Endothelial cell of umbilical vein (primary cell): ENCODE results near the gene GPR108. TPM values are rescaled to one million over a fixed set of nuclear protein-coding genes. Genes with fewer than 3 reads are reported as not detected.
A peak's percentile ranks its signal among the peaks of the same experiment; 100 is the strongest.

Experiments
- BruUV-seq: library from RNA; stranded (reverse); fragments of 400-500 nt; replicated peaks from 2 replicates; lab custom pipeline; 2021; lab: Mats Ljungman, UMichigan
- CTCF ChIA-PET: fragments of 300-600, 350-600 bp; sonication (Branson Sonifier 250); formaldehyde crosslinking; loops from one replicate; lab custom pipeline; 2021; ENCODE audit warnings: antibody characterized with exemption, inconsistent platforms; lab: Charles Lee
- POLR2A ChIA-PET: fragments of 300-600, 350-600 bp; sonication (Branson Sonifier 250); formaldehyde crosslinking; loops from one replicate; lab custom pipeline; 2021; ENCODE audit warnings: antibody characterized with exemption, inconsistent platforms; lab: Charles Lee
- DNase-seq: peaks from one replicate; pipeline ENCODE4 v3.0.0-alpha.2; 2011; ENCODE audit warnings: low read depth, low spot score
- FAIRE-seq: peaks from 2 replicates; lab custom pipeline; 2011; peaks lifted over from hg19 to GRCh38; lab: Jason Lieb, UNC
- H2AFZ ChIP-seq: 2 replicates; pipeline ENCODE4 v1.6.0; 2012; ENCODE audit warnings: low read depth, low read length, control low read depth, inconsistent platforms
- H3K27ac ChIP-seq: 2 replicates; pipeline ENCODE4 v1.5.1; 2011; ENCODE audit warnings: low read depth, mild to moderate bottlenecking, control low read depth, low read length, moderate library complexity; ENCODE audit not compliant: insufficient read depth
- H3K27me3 ChIP-seq, 2 experiments: 2 replicates each; pipeline versions ENCODE4 v1.6.0 to v1.6.1; 2011; ENCODE audit warnings: low read length in 2 of 2, mixed read lengths in 1 of 2; ENCODE audit not compliant: control insufficient read depth in 2 of 2, insufficient read depth in 2 of 2
- H3K36me3 ChIP-seq, 2 experiments: 2 replicates in 1 of 2; 3 replicates in 1 of 2; pipeline ENCODE4 v1.5.1; 2011; ENCODE audit warnings: low read length in 2 of 2, mild to moderate bottlenecking in 1 of 2, moderate library complexity in 1 of 2; ENCODE audit not compliant: control insufficient read depth in 2 of 2, insufficient read depth in 2 of 2; ENCODE audit errors: extremely low read depth in 1 of 2
- H3K4me1 ChIP-seq: 3 replicates; pipeline ENCODE4 v1.5.1; 2011; ENCODE audit warnings: mild to moderate bottlenecking, low read length; ENCODE audit not compliant: control insufficient read depth, insufficient read depth; ENCODE audit errors: extremely low read depth
- H3K4me2 ChIP-seq: 2 replicates; pipeline ENCODE4 v1.6.1; 2011; ENCODE audit warnings: low read length, control low read depth, mixed read lengths; ENCODE audit not compliant: insufficient read depth
- H3K4me3 ChIP-seq, 3 experiments: fragments of 200-600 bp in 1 of 3; sonication (generic), shearing (Covaris generic) in 1 of 3; replicated peaks in 1 of 3; 2 replicates each; pipeline ENCODE4 v1.5.1; 2011 to 2016; ENCODE audit warnings: control low read depth in 3 of 3, low read length in 3 of 3, mild to moderate bottlenecking in 2 of 3, inconsistent platforms in 1 of 3, low read depth in 1 of 3, moderate library complexity in 1 of 3; ENCODE audit not compliant: insufficient read depth in 1 of 3
- H3K79me2 ChIP-seq: 2 replicates; pipeline ENCODE4 v1.6.0; 2012; ENCODE audit warnings: low read length, inconsistent platforms; ENCODE audit not compliant: control insufficient read depth, insufficient read depth
- H3K9ac ChIP-seq: replicated peaks from 2 replicates; pipeline ENCODE3; 2011; ENCODE audit warnings: low read length, control low read depth; ENCODE audit not compliant: insufficient read depth; ENCODE audit errors: extremely low read depth
- H3K9me1 ChIP-seq: replicated peaks from 3 replicates; pipeline ENCODE4 v1.6.0; 2011; ENCODE audit warnings: mild to moderate bottlenecking, low read length; ENCODE audit not compliant: control insufficient read depth, insufficient read depth; ENCODE audit errors: extremely low read depth
- H3K9me3 ChIP-seq: replicated peaks from 2 replicates; pipeline ENCODE4 v1.5.1; 2012; ENCODE audit warnings: low read length, inconsistent platforms; ENCODE audit not compliant: control insufficient read depth, insufficient read depth
- H4K20me1 ChIP-seq: replicated peaks from 2 replicates; pipeline ENCODE3; 2011; ENCODE audit warnings: mild to moderate bottlenecking, low read length; ENCODE audit not compliant: control insufficient read depth, insufficient read depth; ENCODE audit errors: extremely low read depth
- FOS ChIP-seq: IDR thresholded peaks from 2 replicates; pipeline ENCODE4 v1.6.1; 2011; ENCODE audit warnings: mild to moderate bottlenecking, low read length, moderate library complexity, borderline replicate concordance; ENCODE audit not compliant: insufficient read depth
- GATA2 ChIP-seq: IDR thresholded peaks from 2 replicates; pipeline ENCODE4 v1.7.0; 2011; ENCODE audit warnings: low read depth, mild to moderate bottlenecking, moderate library complexity, mixed read lengths, low read length; ENCODE audit not compliant: insufficient read length, insufficient read depth
- JUN ChIP-seq: IDR thresholded peaks from 2 replicates; pipeline ENCODE4 v1.6.1; 2011; ENCODE audit warnings: borderline replicate concordance, low read depth; ENCODE audit not compliant: insufficient read length, insufficient read depth
- MAX ChIP-seq: IDR thresholded peaks from 2 replicates; pipeline ENCODE4 v1.6.1; 2011; ENCODE audit not compliant: insufficient read depth, insufficient read length
- MYC ChIP-seq: IDR thresholded peaks from one replicate; pipeline ENCODE4 v1.6.1; 2011; ENCODE audit warnings: mild to moderate bottlenecking, low read depth, low read length
- POLR2A ChIP-seq: IDR thresholded peaks from 2 replicates; pipeline ENCODE4 v1.6.1; 2012; ENCODE audit warnings: low read depth, mild to moderate bottlenecking, control low read depth, low read length
- POLR2AphosphoS5 ChIP-seq: IDR thresholded peaks from 2 replicates; pipeline ENCODE4 v1.6.1; 2012; ENCODE audit warnings: low read depth, mild to moderate bottlenecking, control low read depth, low read length, moderate library complexity; ENCODE audit not compliant: insufficient read depth
- dilution Hi-C: fragments of 300-500 bp; cut with MboI; formaldehyde crosslinking; loops from one replicate; pipeline ENCODE4 v1.15.0; 2019; ENCODE audit warnings: low sequenced_read_pairs; ENCODE audit not compliant: extremely low pct_ligation_motif_present
- intact Hi-C: fragments of 100-400 bp; cut with micrococcal nuclease; formaldehyde crosslinking; loops from one replicate; pipeline ENCODE4 v1.10.0; 2022
- polyA plus RNA-seq, 4 experiments: library from polyadenylated mRNA; depleted of rRNA in 3 of 4; stranded (reverse) in 3 of 4; unstranded in 1 of 4; fragments of >200 nt; gene quantifications; 2 replicates each; pipeline versions ENCODE4 v1.2.1 to v1.2.3, GENCODE V29; 2011 to 2012; ENCODE audit warnings: missing spikeins in 1 of 4
- total RNA-seq: library from RNA; stranded (reverse); gene quantifications from 2 replicates; pipeline ENCODE4 v1.2.3, GENCODE V29; 2021
- TF ChIP-seq, protein P1 (sequence below), 2 donors: IDR thresholded peaks; 1 replicate in 1 of 2; 2 replicates in 1 of 2; pipeline ENCODE4 v1.5.1; 2011; ENCODE audit warnings: low read length in 2 of 2, mild to moderate bottlenecking in 2 of 2, moderate library complexity in 2 of 2, control low read depth in 1 of 2, inconsistent platforms in 1 of 2, low read depth in 1 of 2; ENCODE audit not compliant: insufficient read depth in 1 of 2; ENCODE audit errors: extremely low read depth in 1 of 2

The GPR108 gene
- total and polyA plus RNA-seq, 2 donors (not counting 3 experiments of a cell fraction or from before 2014, with no cell fraction given): 68.5 to 80.2 TPM

DNA sequence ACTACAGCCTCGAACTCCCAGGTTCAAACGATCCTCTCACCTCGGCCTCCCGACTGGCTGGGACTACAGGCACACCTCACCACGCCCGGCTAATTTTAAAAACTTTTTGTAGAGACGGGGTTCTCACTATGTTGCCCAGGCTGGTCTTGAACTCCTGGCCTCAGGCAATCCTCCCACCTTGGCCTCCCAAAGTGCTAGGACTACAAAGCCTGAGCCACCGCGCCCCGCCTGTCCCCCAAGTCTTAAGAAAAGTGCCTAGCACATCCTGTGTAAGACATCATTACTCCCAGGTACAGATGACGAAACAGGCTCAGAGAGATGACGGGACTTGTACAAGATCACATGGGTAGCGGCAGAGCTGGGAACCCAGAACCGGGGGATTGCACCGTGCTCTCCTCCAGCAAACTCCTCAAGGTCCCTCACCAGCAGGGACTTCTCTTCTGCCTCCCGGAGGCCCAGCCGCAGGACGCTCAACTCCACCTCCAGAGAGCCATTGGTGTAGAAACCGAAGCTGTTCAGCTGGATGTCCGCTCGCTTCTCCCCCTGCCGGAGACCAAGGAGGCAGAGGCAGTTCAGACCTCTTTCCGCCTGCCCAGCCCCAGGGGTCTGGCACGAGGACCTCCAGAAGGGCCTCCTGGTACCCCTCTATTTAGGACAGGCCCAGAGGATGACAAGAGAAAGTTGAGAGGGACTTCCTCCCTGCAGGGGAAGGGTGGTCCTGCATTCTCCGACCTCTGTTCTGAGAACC lies 1.0 kb downstream of the GPR108 start:
- Histone ChIP-seq H3K79me2 (peaks cover 21% of the 10 kb centered on the region), H3K27ac (peak overlapping the region; percentile 88), H3K9me3 (no peaks in the 10 kb centered on the region), H3K4me3 (peak overlapping the region; percentile 49 to 99 (median 95)), H3K36me3 (peaks cover 0 to 5% of the 10 kb centered on the region in 2 experiments), H2AFZ (peak overlapping the region; percentile 18), H3K27me3 (no peaks in the 10 kb centered on the region), H3K4me2 (peak overlapping the region; percentile 94), H4K20me1 (no peaks in the 10 kb centered on the region), H3K9me1 (no peaks in the 10 kb centered on the region), H3K9ac (peak overlapping the region; percentile 89), H3K4me1 (peaks cover 44% of the 10 kb centered on the region)
- no TSS peak for BruUV-seq
- FAIRE-seq (peak; percentile 89), DNase-seq (peak; percentile 84)
- ChIA-PET CTCF (interaction anchor here (1.0 to 6.2 kb wide), 7 partner anchors 8 to 220 kb away, joined by 3 to 179 read pairs (median 3); no protein-coding TSS in a partner anchor), POLR2A (interaction anchor here (0.6 kb wide), 1 partner anchor 127 kb away, joined by 3 read pairs; no protein-coding TSS in a partner anchor)
- intact Hi-C loops (loop anchor here (1.0 to 10.0 kb wide), 6 partner anchors 62 to 364 kb away; partner anchors contain the start of genes ALKBH7, KHSRP, TNFSF14 and TNFSF9), dilution Hi-C loops (no loop called here)
- TF ChIP-seq POLR2A: no peak
- TF ChIP-seq, protein P1, sequence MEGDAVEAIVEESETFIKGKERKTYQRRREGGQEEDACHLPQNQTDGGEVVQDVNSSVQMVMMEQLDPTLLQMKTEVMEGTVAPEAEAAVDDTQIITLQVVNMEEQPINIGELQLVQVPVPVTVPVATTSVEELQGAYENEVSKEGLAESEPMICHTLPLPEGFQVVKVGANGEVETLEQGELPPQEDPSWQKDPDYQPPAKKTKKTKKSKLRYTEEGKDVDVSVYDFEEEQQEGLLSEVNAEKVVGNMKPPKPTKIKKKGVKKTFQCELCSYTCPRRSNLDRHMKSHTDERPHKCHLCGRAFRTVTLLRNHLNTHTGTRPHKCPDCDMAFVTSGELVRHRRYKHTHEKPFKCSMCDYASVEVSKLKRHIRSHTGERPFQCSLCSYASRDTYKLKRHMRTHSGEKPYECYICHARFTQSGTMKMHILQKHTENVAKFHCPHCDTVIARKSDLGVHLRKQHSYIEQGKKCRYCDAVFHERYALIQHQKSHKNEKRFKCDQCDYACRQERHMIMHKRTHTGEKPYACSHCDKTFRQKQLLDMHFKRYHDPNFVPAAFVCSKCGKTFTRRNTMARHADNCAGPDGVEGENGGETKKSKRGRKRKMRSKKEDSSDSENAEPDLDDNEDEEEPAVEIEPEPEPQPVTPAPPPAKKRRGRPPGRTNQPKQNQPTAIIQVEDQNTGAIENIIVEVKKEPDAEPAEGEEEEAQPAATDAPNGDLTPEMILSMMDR (IDR thresholded peaks at IDR 0.05; ENCODE audit: extremely low read depth in 1 of 2, insufficient read depth in 1 of 2, low read depth in 1 of 2, low read length in 2 of 2): peak; percentile 60 to 71
- TF ChIP-seq FOS: no peak
- TF ChIP-seq GATA2: no peak
- peak; percentile 41 for TF ChIP-seq POLR2AphosphoS5
- TF ChIP-seq JUN: no peak
- no peak for TF ChIP-seq MAX
- no peak for TF ChIP-seq MYC
